GM23338 (cell line): ENCODE results near the gene ASTL.

Experiments
- CREB1 ChIP-seq: fragments of 250-450 bp; sonication (Bioruptor Pico); IDR thresholded peaks from 2 replicates; pipeline ENCODE4 v1.5.0; 2020; ENCODE audit warnings: low read depth, mild to moderate bottlenecking, moderate library complexity
- EZH2 ChIP-seq: fragments of 200-600 bp; sonication (generic); IDR thresholded peaks from one replicate; pipeline ENCODE4 v1.8.0; 2017; ENCODE audit warnings: antibody characterized with exemption, mild to moderate bottlenecking, low read depth; ENCODE audit not compliant: unreplicated experiment
- JUNB ChIP-seq: IDR thresholded peaks from one replicate; pipeline ENCODE4 v1.6.1; 2016; ENCODE audit warnings: antibody characterized with exemption; ENCODE audit not compliant: unreplicated experiment
- POLR2AphosphoS5 ChIP-seq: IDR thresholded peaks from 2 replicates; pipeline ENCODE4 v1.6.1; 2016; ENCODE audit warnings: antibody characterized with exemption, low read depth
- TF ChIP-seq, protein P1 (sequence below), 2 experiments: fragments of 200-600 bp in 1 of 2; sonication (generic) in 1 of 2; conservative IDR thresholded peaks; 2 replicates each; pipeline versions ENCODE4 v1.5.1 to v1.6.1; 2016 to 2017; ENCODE audit warnings: antibody characterized with exemption in 2 of 2, low read depth in 2 of 2, mild to moderate bottlenecking in 2 of 2, moderate library complexity in 1 of 2
- TF ChIP-seq, protein P2 (sequence below): IDR thresholded peaks from one replicate; pipeline ENCODE4 v1.6.1; 2018; ENCODE audit warnings: antibody characterized with exemption; ENCODE audit not compliant: unreplicated experiment

DNA sequence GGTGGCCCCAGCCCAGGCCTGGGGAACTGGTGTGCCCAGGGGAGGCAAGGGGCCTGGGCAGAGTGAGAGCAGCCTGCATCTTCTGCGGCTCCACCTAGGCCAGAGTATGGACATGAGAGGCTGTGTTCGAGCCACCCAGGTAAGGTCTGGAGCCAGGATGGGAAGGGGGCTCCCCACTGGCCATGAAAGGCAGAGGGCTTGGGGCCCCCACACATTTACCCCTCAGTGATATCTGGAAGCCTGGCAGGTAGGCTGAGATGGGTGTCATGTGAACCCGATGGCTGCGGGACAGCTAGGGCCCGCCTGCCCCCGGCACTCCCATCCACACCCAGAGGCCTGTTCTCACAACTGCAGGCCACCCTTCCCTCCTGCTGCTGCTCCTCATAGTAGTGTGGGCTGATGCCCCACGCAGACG lies 35.1 kb downstream of the ASTL start:
- TF ChIP-seq, protein P1, sequence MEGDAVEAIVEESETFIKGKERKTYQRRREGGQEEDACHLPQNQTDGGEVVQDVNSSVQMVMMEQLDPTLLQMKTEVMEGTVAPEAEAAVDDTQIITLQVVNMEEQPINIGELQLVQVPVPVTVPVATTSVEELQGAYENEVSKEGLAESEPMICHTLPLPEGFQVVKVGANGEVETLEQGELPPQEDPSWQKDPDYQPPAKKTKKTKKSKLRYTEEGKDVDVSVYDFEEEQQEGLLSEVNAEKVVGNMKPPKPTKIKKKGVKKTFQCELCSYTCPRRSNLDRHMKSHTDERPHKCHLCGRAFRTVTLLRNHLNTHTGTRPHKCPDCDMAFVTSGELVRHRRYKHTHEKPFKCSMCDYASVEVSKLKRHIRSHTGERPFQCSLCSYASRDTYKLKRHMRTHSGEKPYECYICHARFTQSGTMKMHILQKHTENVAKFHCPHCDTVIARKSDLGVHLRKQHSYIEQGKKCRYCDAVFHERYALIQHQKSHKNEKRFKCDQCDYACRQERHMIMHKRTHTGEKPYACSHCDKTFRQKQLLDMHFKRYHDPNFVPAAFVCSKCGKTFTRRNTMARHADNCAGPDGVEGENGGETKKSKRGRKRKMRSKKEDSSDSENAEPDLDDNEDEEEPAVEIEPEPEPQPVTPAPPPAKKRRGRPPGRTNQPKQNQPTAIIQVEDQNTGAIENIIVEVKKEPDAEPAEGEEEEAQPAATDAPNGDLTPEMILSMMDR (conservative IDR thresholded peaks at IDR 0.05; ENCODE audit: low read depth in 2 of 2): no peak
- TF ChIP-seq, protein P2, sequence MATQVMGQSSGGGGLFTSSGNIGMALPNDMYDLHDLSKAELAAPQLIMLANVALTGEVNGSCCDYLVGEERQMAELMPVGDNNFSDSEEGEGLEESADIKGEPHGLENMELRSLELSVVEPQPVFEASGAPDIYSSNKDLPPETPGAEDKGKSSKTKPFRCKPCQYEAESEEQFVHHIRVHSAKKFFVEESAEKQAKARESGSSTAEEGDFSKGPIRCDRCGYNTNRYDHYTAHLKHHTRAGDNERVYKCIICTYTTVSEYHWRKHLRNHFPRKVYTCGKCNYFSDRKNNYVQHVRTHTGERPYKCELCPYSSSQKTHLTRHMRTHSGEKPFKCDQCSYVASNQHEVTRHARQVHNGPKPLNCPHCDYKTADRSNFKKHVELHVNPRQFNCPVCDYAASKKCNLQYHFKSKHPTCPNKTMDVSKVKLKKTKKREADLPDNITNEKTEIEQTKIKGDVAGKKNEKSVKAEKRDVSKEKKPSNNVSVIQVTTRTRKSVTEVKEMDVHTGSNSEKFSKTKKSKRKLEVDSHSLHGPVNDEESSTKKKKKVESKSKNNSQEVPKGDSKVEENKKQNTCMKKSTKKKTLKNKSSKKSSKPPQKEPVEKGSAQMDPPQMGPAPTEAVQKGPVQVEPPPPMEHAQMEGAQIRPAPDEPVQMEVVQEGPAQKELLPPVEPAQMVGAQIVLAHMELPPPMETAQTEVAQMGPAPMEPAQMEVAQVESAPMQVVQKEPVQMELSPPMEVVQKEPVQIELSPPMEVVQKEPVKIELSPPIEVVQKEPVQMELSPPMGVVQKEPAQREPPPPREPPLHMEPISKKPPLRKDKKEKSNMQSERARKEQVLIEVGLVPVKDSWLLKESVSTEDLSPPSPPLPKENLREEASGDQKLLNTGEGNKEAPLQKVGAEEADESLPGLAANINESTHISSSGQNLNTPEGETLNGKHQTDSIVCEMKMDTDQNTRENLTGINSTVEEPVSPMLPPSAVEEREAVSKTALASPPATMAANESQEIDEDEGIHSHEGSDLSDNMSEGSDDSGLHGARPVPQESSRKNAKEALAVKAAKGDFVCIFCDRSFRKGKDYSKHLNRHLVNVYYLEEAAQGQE: no peak
- no peak for TF ChIP-seq JUNB
- TF ChIP-seq POLR2AphosphoS5: no peak
- no peak for TF ChIP-seq EZH2
- no peak for TF ChIP-seq CREB1 (CRISPR knock-in tag)
